Panc1 (cell line): ENCODE measurements around the gene VARS1. TPM values are rescaled to one million over a fixed set of nuclear protein-coding genes. Genes with fewer than 3 reads are reported as not detected.

ENCODE experiments used
- ATAC-seq: fragments of 200-7000 bp; cut with Tn5 transposase; 2 replicates; pipeline ENCODE4 v1.9.1; 2020; ENCODE audit warnings: mild to moderate bottlenecking, moderate library complexity
- BruUV-seq: library from RNA; stranded (reverse); fragments of 400-500 nt; replicated peaks from 2 replicates; lab custom pipeline; 2021; lab: Mats Ljungman, UMichigan
- CTCF ChIA-PET: fragments of 300-600 bp; sonication (Branson Sonifier 250); formaldehyde crosslinking; loops from one replicate; lab custom pipeline; 2022; ENCODE audit warnings: antibody characterized with exemption; lab: Charles Lee
- POLR2A ChIA-PET: fragments of 300-600 bp; sonication (Branson Sonifier 250); formaldehyde crosslinking; loops from one replicate; lab custom pipeline; 2022; ENCODE audit warnings: antibody characterized with exemption; lab: Charles Lee
- DNase-seq: peaks from one replicate; pipeline ENCODE4 v3.0.0-alpha.2; 2010; ENCODE audit warnings: low read depth, low spot score
- H3K27ac ChIP-seq: 2 replicates; pipeline ENCODE4 v1.5.1; 2011; ENCODE audit warnings: mild to moderate bottlenecking, low read length, inconsistent platforms
- H3K27me3 ChIP-seq: fragments of 200-500 bp; sonication (Bioruptor generic); 2 replicates; pipeline ENCODE4 v1.6.0; 2014; ENCODE audit warnings: low read length, inconsistent platforms; ENCODE audit not compliant: control insufficient read depth, insufficient read depth
- H3K36me3 ChIP-seq: fragments of 200-500 bp; sonication (Bioruptor generic); 2 replicates; pipeline ENCODE4 v1.5.1; 2014; ENCODE audit warnings: inconsistent platforms, mild to moderate bottlenecking, low read length, moderate library complexity; ENCODE audit not compliant: control insufficient read depth, insufficient read depth
- H3K4me1 ChIP-seq: 2 replicates; pipeline ENCODE4 v1.5.1; 2011; ENCODE audit warnings: inconsistent platforms, mild to moderate bottlenecking, low read length, moderate library complexity; ENCODE audit not compliant: control insufficient read depth, insufficient read depth
- H3K4me3 ChIP-seq, 2 experiments: 2 replicates each; pipeline ENCODE4 v1.5.1; 2011 to 2012; ENCODE audit warnings: low read depth in 2 of 2, low read length in 2 of 2, mild to moderate bottlenecking in 2 of 2, inconsistent platforms in 1 of 2, moderate library complexity in 1 of 2
- H3K9me3 ChIP-seq: fragments of 200-500 bp; sonication (Bioruptor generic); 2 replicates; pipeline ENCODE4 v1.5.1; 2014; ENCODE audit warnings: low read depth, mild to moderate bottlenecking, inconsistent platforms, low read length, moderate library complexity; ENCODE audit not compliant: control insufficient read depth, insufficient read depth
- POLR2AphosphoS5 ChIP-seq: IDR thresholded peaks from 2 replicates; pipeline ENCODE4 v1.6.1; 2012; ENCODE audit warnings: mild to moderate bottlenecking, low read depth, low read length, moderate library complexity
- SIN3A ChIP-seq: IDR thresholded peaks from 2 replicates; pipeline ENCODE4 v1.6.1; 2012; ENCODE audit warnings: low read depth, mild to moderate bottlenecking, low read length, moderate library complexity, borderline replicate concordance; ENCODE audit not compliant: insufficient read depth
- TCF7L2 ChIP-seq: IDR thresholded peaks from 2 replicates; pipeline ENCODE4 v1.6.1; 2011; ENCODE audit warnings: mild to moderate bottlenecking, low read depth, low read length, inconsistent platforms
- in situ Hi-C: cut with HindIII; loops from 2 replicates; pipeline ENCODE4 v1.10.0; 2016; ENCODE audit warnings: low sequenced_read_pairs, low pct_unique_long_range_greater_than_20kb
- intact Hi-C: fragments of 100-400 bp; cut with micrococcal nuclease; formaldehyde crosslinking; loops from one replicate; pipeline ENCODE4 v1.10.0; 2022; ENCODE audit not compliant: unreplicated experiment
- total RNA-seq: library from RNA; stranded (reverse); gene quantifications from one replicate; pipeline ENCODE4 v1.2.1, GENCODE V29; 2021; ENCODE audit not compliant: unreplicated experiment
- TF ChIP-seq, protein P1 (sequence below): fragments of 450-650 bp; IDR thresholded peaks from 2 replicates; pipeline ENCODE4 v1.5.1; 2017; ENCODE audit warnings: mild to moderate bottlenecking
- TF ChIP-seq, protein P2 (sequence below), 2 experiments: IDR thresholded peaks; 2 replicates each; pipeline ENCODE4 v1.6.1; 2011 to 2012; ENCODE audit warnings: low read depth in 2 of 2, control low read depth in 1 of 2, low read length in 1 of 2, mild to moderate bottlenecking in 1 of 2, moderate library complexity in 1 of 2; ENCODE audit not compliant: insufficient read depth in 1 of 2

Gene VARS1
- total RNA-seq, 1 experiment from 2014 or later: 229 TPM

DNA sequence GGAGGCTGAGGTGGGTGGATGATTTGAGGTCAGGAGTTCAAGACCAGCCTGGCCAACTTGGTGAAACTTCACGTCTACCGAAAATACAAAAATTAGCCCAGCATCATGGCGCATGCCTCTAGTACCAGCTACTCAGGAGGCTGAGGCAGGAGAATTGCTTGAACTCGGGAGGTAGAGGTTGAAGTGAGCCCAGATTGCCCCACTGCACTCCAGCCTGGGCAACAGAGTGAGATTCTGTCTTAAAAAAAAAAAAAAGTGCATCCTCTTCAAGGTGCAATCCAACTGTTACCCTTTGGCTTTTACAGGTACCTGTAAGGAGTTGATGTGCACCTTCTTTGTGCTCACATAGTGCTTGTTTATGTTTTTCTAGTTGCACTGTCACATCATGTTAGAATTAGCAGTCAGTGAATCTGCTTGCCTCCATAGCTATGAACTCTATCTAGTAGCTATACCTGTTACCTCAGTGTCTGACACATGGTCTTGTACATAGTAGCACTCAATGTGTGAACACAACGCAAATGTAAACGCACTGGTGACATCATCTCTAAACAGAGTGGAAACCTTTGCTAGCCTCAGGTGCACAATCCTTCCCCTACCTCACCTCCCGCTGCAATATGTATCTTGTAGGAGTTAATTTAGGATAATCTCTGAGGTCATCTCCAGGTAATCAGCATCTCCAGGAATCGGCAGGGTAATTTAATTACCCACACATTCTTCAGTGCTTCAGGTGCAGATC lies 46.1 kb downstream of the VARS1 start:
- H3K4me1 ChIP-seq: 0 out of 2 replicates have a peak, but pooled peaks cover 3% of the 10 kb centered on the region
- ChIA-PET POLR2A (no interaction called here), CTCF (no interaction called here)
- no peak overlapping the region for H3K27ac ChIP-seq
- H3K27me3 ChIP-seq: no peaks in the 10 kb centered on the region
- TSS peak; percentile 44 for BruUV-seq
- H3K9me3 ChIP-seq: no peaks in the 10 kb centered on the region
- H3K4me3 ChIP-seq: no peak overlapping the region
- in situ Hi-C loops: no loop called here
- DNase-seq (no peak), ATAC-seq (no peak)
- TF ChIP-seq, protein P1, sequence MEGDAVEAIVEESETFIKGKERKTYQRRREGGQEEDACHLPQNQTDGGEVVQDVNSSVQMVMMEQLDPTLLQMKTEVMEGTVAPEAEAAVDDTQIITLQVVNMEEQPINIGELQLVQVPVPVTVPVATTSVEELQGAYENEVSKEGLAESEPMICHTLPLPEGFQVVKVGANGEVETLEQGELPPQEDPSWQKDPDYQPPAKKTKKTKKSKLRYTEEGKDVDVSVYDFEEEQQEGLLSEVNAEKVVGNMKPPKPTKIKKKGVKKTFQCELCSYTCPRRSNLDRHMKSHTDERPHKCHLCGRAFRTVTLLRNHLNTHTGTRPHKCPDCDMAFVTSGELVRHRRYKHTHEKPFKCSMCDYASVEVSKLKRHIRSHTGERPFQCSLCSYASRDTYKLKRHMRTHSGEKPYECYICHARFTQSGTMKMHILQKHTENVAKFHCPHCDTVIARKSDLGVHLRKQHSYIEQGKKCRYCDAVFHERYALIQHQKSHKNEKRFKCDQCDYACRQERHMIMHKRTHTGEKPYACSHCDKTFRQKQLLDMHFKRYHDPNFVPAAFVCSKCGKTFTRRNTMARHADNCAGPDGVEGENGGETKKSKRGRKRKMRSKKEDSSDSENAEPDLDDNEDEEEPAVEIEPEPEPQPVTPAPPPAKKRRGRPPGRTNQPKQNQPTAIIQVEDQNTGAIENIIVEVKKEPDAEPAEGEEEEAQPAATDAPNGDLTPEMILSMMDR: no peak
- TF ChIP-seq SIN3A (no peak), TCF7L2 (no peak), POLR2AphosphoS5 (no peak)
- TF ChIP-seq, protein P2, sequence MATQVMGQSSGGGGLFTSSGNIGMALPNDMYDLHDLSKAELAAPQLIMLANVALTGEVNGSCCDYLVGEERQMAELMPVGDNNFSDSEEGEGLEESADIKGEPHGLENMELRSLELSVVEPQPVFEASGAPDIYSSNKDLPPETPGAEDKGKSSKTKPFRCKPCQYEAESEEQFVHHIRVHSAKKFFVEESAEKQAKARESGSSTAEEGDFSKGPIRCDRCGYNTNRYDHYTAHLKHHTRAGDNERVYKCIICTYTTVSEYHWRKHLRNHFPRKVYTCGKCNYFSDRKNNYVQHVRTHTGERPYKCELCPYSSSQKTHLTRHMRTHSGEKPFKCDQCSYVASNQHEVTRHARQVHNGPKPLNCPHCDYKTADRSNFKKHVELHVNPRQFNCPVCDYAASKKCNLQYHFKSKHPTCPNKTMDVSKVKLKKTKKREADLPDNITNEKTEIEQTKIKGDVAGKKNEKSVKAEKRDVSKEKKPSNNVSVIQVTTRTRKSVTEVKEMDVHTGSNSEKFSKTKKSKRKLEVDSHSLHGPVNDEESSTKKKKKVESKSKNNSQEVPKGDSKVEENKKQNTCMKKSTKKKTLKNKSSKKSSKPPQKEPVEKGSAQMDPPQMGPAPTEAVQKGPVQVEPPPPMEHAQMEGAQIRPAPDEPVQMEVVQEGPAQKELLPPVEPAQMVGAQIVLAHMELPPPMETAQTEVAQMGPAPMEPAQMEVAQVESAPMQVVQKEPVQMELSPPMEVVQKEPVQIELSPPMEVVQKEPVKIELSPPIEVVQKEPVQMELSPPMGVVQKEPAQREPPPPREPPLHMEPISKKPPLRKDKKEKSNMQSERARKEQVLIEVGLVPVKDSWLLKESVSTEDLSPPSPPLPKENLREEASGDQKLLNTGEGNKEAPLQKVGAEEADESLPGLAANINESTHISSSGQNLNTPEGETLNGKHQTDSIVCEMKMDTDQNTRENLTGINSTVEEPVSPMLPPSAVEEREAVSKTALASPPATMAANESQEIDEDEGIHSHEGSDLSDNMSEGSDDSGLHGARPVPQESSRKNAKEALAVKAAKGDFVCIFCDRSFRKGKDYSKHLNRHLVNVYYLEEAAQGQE (IDR thresholded peaks at IDR 0.05; ENCODE audit: insufficient read depth in 1 of 2, low read depth in 2 of 2, low read length in 1 of 2): no peak
- intact Hi-C loops: no loop called here
- H3K36me3 ChIP-seq: no peaks in the 10 kb centered on the region

Other genes with a start within 250 kb of the VARS1 start
- gene ATP6V1G2, start 249.1 kb downstream of the VARS1 start, total RNA-seq: 0.98 TPM
- gene NFKBIL1, start 248.1 kb downstream of the VARS1 start, total RNA-seq: 27.9 TPM
- gene LTA, start 223.5 kb downstream of the VARS1 start, total RNA-seq: 0.72 TPM
- gene TNF, start 220.2 kb downstream of the VARS1 start, total RNA-seq: 0.64 TPM
- 3.7 TPM for gene LTB, start 213.3 kb downstream of the VARS1 start, total RNA-seq
- gene LST1, start 209.5 kb downstream of the VARS1 start, total RNA-seq: not detected
- not detected for gene NCR3, start 202.7 kb downstream of the VARS1 start, total RNA-seq
- gene AIF1, start 180.5 kb downstream of the VARS1 start, total RNA-seq: 0.44 TPM
- 318 TPM for gene PRRC2A, start 175.0 kb downstream of the VARS1 start, total RNA-seq
- 491 TPM for gene BAG6, start 143.1 kb downstream of the VARS1 start, total RNA-seq
- 1.8 TPM for gene APOM, start 139.9 kb downstream of the VARS1 start, total RNA-seq
- gene C6orf47, start 135.0 kb downstream of the VARS1 start, total RNA-seq: 22.4 TPM
- gene GPANK1, start 130.8 kb downstream of the VARS1 start, total RNA-seq: 18.3 TPM
- 219 TPM for gene CSNK2B, start 129.7 kb downstream of the VARS1 start, total RNA-seq
- gene LY6G5B, start 125.8 kb downstream of the VARS1 start, total RNA-seq: 21.2 TPM
- gene LY6G5C, start 114.7 kb downstream of the VARS1 start, total RNA-seq: 0.62 TPM
- 47.2 TPM for gene ABHD16A, start 92.4 kb downstream of the VARS1 start, total RNA-seq
- gene LY6G6F, start 88.9 kb downstream of the VARS1 start, total RNA-seq: not detected
- gene LY6G6D, start 80.4 kb downstream of the VARS1 start, total RNA-seq: not detected
- gene LY6G6C, start 74.0 kb downstream of the VARS1 start, total RNA-seq: 0.23 TPM
- gene MPIG6B, start 72.4 kb downstream of the VARS1 start, total RNA-seq: not detected
- gene DDAH2, start 66.5 kb downstream of the VARS1 start, total RNA-seq: 104 TPM
- gene CLIC1, start 59.2 kb downstream of the VARS1 start, total RNA-seq: 583 TPM
- 38.1 TPM for gene MSH5, start 55.7 kb downstream of the VARS1 start, total RNA-seq
- 6.3 TPM for gene SAPCD1, start 33.1 kb downstream of the VARS1 start, total RNA-seq
- 4.3 TPM for gene VWA7, start 18.4 kb downstream of the VARS1 start, total RNA-seq
- gene LSM2, start 11.2 kb upstream of the VARS1 start, total RNA-seq: 89.7 TPM
- gene HSPA1L, start 19.5 kb upstream of the VARS1 start, total RNA-seq: 2.8 TPM
- 169 TPM for gene HSPA1A, start 19.8 kb upstream of the VARS1 start, total RNA-seq
- gene HSPA1B, start 32.0 kb upstream of the VARS1 start, total RNA-seq: 147 TPM
- 111 TPM for gene NEU1, start 67.1 kb upstream of the VARS1 start, total RNA-seq
- gene SLC44A4, start 83.2 kb upstream of the VARS1 start, total RNA-seq: 2.7 TPM
- gene EHMT2, start 101.9 kb upstream of the VARS1 start, total RNA-seq: 60.4 TPM
- 9.4 TPM for gene ZBTB12, start 106.3 kb upstream of the VARS1 start, total RNA-seq
- gene C2, start 132.0 kb upstream of the VARS1 start, total RNA-seq: 1.0 TPM
- gene CFB, start 150.3 kb upstream of the VARS1 start, total RNA-seq: 5.6 TPM
- gene NELFE, start 163.2 kb upstream of the VARS1 start, total RNA-seq: 94.9 TPM
- gene SKIC2, start 163.4 kb upstream of the VARS1 start, total RNA-seq: 121 TPM
- 38.1 TPM for gene DXO, start 176.4 kb upstream of the VARS1 start, total RNA-seq
- 8.1 TPM for gene C4A, start 186.3 kb upstream of the VARS1 start, total RNA-seq
- 8.8 TPM for gene C4B, start 219.0 kb upstream of the VARS1 start, total RNA-seq
- 1.1 TPM for gene CYP21A2, start 242.7 kb upstream of the VARS1 start, total RNA-seq